Measurements from ENCODE around the gene COP1.

COP1 gene

DNA sequence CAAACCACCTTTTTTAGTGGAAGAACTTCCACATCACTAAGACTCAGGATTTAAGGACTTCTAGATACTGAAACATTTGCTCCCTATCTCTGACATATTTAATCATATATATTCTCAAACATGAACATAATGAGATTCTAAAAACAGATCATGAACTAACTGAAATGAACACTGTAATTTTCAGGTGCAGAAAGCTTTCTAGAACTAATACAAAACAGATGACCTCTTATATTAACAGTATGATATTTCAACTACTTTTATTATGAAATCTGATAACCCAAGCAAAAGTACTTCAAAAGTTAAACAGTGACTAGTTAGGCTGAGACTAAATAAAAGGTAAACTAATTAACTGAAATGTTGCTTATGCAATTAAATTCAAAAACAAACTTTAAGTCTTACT, 157.5 kb downstream of the COP1 start:
- TF ChIP-seq POLR2A (IDR thresholded peaks at IDR 0.05; ENCODE audit: extremely low read depth, insufficient read length) (no peak), MYC (IDR thresholded peaks at IDR 0.05; ENCODE audit: low read depth, low read length) (no peak)
- TF ChIP-seq, protein P1, sequence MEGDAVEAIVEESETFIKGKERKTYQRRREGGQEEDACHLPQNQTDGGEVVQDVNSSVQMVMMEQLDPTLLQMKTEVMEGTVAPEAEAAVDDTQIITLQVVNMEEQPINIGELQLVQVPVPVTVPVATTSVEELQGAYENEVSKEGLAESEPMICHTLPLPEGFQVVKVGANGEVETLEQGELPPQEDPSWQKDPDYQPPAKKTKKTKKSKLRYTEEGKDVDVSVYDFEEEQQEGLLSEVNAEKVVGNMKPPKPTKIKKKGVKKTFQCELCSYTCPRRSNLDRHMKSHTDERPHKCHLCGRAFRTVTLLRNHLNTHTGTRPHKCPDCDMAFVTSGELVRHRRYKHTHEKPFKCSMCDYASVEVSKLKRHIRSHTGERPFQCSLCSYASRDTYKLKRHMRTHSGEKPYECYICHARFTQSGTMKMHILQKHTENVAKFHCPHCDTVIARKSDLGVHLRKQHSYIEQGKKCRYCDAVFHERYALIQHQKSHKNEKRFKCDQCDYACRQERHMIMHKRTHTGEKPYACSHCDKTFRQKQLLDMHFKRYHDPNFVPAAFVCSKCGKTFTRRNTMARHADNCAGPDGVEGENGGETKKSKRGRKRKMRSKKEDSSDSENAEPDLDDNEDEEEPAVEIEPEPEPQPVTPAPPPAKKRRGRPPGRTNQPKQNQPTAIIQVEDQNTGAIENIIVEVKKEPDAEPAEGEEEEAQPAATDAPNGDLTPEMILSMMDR (IDR thresholded peaks at IDR 0.05; ENCODE audit: low read depth, low read length) = no peak
- TF ChIP-seq, protein P2, sequence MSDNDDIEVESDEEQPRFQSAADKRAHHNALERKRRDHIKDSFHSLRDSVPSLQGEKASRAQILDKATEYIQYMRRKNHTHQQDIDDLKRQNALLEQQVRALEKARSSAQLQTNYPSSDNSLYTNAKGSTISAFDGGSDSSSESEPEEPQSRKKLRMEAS (IDR thresholded peaks at IDR 0.05; ENCODE audit: low read depth, low read length) = no peak
- no peak for DNase-seq (ENCODE audit: low read depth)
- no peak overlapping the region for H3K4me3 ChIP-seq (ENCODE audit: low read depth, low read length)

DNA sequence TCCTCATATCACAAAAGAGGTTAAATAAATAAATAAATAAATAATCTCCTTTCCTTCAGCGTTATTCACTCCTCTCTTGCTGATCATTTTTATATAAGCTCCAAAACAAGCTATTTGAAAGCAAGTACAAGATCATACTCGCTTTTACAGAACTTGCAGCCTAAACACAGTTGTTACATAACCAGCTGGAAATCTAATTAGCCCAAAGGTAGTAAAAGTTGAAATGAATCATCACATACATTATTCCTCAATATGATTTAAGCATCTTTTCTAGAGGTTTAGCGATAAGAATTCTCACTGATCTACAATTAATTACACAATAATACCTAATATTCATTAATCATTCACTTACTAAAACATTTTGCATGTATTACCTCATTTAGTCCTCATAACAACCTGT, 160.2 kb downstream of the COP1 start:
- DNase-seq (ENCODE audit: low read depth) = no peak
- H3K4me3 ChIP-seq (ENCODE audit: low read depth, low read length) = no peak overlapping the region
- TF ChIP-seq POLR2A (IDR thresholded peaks at IDR 0.05; ENCODE audit: extremely low read depth, insufficient read length) (no peak), MYC (IDR thresholded peaks at IDR 0.05; ENCODE audit: low read depth, low read length) (no peak)
- TF ChIP-seq, protein P1 (IDR thresholded peaks at IDR 0.05; ENCODE audit: low read depth, low read length) = no peak
- TF ChIP-seq, protein P2 (IDR thresholded peaks at IDR 0.05; ENCODE audit: low read depth, low read length) = no peak

DNA sequence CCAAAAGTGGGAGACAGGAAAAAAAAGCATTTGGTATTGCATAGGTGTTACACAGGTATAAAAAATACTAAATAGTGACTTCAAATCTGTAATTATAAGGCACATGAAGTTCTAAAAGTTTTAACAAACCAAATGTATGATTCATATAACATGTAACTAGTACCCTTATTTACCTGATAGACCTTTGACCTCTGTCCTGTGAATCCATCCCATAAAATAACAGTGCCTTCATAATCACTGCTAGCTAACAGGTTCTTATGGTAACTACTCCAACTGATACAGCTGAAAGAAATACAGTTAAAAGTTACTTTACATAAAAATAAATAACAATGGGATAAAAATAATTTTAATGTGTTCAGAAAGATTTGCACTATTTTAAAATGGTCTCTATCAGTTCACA, 163.5 kb downstream of the COP1 start:
- TF ChIP-seq MYC (IDR thresholded peaks at IDR 0.05; ENCODE audit: low read depth, low read length) = no peak
- TF ChIP-seq, protein P2 (IDR thresholded peaks at IDR 0.05; ENCODE audit: low read depth, low read length) = no peak
- TF ChIP-seq, protein P1 (IDR thresholded peaks at IDR 0.05; ENCODE audit: low read depth, low read length) = no peak
- TF ChIP-seq POLR2A (IDR thresholded peaks at IDR 0.05; ENCODE audit: extremely low read depth, insufficient read length) = no peak
- no peak overlapping the region for H3K4me3 ChIP-seq (ENCODE audit: low read depth, low read length)
- no peak for DNase-seq (ENCODE audit: low read depth)

DNA sequence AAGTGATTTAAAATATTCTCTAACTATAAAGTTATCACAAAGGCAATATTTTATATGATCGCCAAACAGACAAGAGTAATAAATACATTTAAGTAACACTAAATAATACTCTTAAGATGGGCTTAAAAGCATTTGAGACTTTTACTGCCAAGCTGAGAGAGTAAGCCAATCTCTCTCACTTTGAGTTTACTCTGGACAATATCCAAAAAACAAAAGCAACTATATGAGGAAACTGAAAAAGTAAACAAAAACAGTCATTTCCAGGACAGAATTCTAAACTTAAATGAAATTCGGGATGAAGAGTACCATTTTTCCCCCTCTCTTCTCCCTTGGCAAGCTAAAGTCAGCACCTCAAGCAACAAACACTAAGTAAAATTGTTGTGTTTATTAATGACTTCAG, 173.2 kb downstream of the COP1 start:
- TF ChIP-seq, protein P1 (IDR thresholded peaks at IDR 0.05; ENCODE audit: low read depth, low read length) = no peak
- TF ChIP-seq, protein P2 (IDR thresholded peaks at IDR 0.05; ENCODE audit: low read depth, low read length) = no peak
- TF ChIP-seq MYC (IDR thresholded peaks at IDR 0.05; ENCODE audit: low read depth, low read length) = no peak
- TF ChIP-seq POLR2A (IDR thresholded peaks at IDR 0.05; ENCODE audit: extremely low read depth, insufficient read length) = no peak
- no peak for DNase-seq (ENCODE audit: low read depth)
- H3K4me3 ChIP-seq (ENCODE audit: low read depth, low read length) = no peak overlapping the region

DNA sequence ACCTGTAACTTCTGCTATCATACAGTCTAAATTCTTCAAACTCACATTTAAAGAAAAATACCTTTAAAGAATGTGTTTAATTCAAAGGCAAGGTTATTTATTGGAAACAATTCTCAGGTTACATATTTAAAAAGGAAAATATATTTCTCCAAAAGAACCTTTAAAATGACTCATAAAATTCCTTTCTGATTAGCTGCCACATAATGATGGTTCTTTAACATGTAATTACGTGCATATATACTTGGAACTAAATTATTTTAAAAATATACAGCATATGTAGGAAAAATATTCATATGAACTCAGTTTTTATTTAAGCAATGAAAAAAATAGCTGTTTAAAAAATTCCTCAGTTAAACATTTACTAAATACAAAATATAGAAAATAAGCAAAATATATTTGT, 173.6 kb downstream of the COP1 start:
- no peak overlapping the region for H3K4me3 ChIP-seq (ENCODE audit: low read depth, low read length)
- no peak for DNase-seq (ENCODE audit: low read depth)
- TF ChIP-seq MYC (IDR thresholded peaks at IDR 0.05; ENCODE audit: low read depth, low read length) (no peak), POLR2A (IDR thresholded peaks at IDR 0.05; ENCODE audit: extremely low read depth, insufficient read length) (no peak)
- TF ChIP-seq, protein P1 (IDR thresholded peaks at IDR 0.05; ENCODE audit: low read depth, low read length) = no peak
- TF ChIP-seq, protein P2 (IDR thresholded peaks at IDR 0.05; ENCODE audit: low read depth, low read length) = no peak

Measured in NB4 (cell line).